HG03432 (cell line): ENCODE measurements around the gene APOBEC3C.
"Not testable (repeated sequence)": the region's sequence is repeated elsewhere in the genome, so short reads cannot be mapped to it uniquely, and the experiment has no call there.

ENCODE experiments used
- ATAC-seq: cut with Tn5 transposase; IDR thresholded peaks from one replicate; pipeline ENCODE4 v1.9.1; 2021; ENCODE audit warnings: mild to moderate bottlenecking, moderate library complexity; ENCODE audit not compliant: unreplicated experiment

Gene APOBEC3C

GRCh38 chr22:39013942-39014722 lies at the start of gene APOBEC3C:
TSS of gene APOBEC3C (plus strand) at chr22:39014257. CDS start at chr22:39014363, 106 bp downstream.
- ATAC-seq, result peak; percentile 89

- no peak for ATAC-seq
Observed at GRCh38 chr22:38964306-38964705, 49.8 kb upstream of the APOBEC3C start.

- ATAC-seq, result no peak
Observed at GRCh38 chr22:38964989-38965388, 49.1 kb upstream of the APOBEC3C start.

GRCh38 chr22:38965614-38966379 lies 48.3 kb upstream of the APOBEC3C start:
- no peak for ATAC-seq

- ATAC-seq, result no peak
Observed at GRCh38 chr22:38966380-38966702, 47.7 kb upstream of the APOBEC3C start.

GRCh38 chr22:38966942-38967341 lies 47.1 kb upstream of the APOBEC3C start:
- ATAC-seq, result no peak

- ATAC-seq, result no peak
Observed at GRCh38 chr22:38967451-38968450, 46.3 kb upstream of the APOBEC3C start.

- no peak for ATAC-seq
Observed at GRCh38 chr22:38968801-38969200, 45.3 kb upstream of the APOBEC3C start.

GRCh38 chr22:38970551-38970950 lies 43.5 kb upstream of the APOBEC3C start:
- ATAC-seq, result no peak

- no peak for ATAC-seq
Observed at GRCh38 chr22:38971202-38971601, 42.9 kb upstream of the APOBEC3C start.

- ATAC-seq, result no peak
Observed at GRCh38 chr22:38971791-38972190, 42.3 kb upstream of the APOBEC3C start.

- ATAC-seq, result no peak
Observed at GRCh38 chr22:38972558-38972957, 41.5 kb upstream of the APOBEC3C start.

- no peak for ATAC-seq
Observed at GRCh38 chr22:38973289-38974169, 40.5 kb upstream of the APOBEC3C start.

- ATAC-seq, result no peak
Observed at GRCh38 chr22:38974170-38974825, 39.8 kb upstream of the APOBEC3C start.

- no peak for ATAC-seq
Observed at GRCh38 chr22:38974826-38975175, 39.3 kb upstream of the APOBEC3C start.

- ATAC-seq, result not testable (repeated sequence)
Observed at GRCh38 chr22:38977289-38977688, 36.8 kb upstream of the APOBEC3C start.

GRCh38 chr22:38980587-38980986 lies 33.5 kb upstream of the APOBEC3C start:
- not testable (repeated sequence) for ATAC-seq

GRCh38 chr22:38981005-38981991 lies 32.8 kb upstream of the APOBEC3C start:
- peak; percentile 3 for ATAC-seq
